GM19238 (cell line): Measurements from ENCODE around the gene RPTOR.
A peak's percentile ranks its signal among the peaks of the same experiment; 100 is the strongest.

Experiments used
- DNase-seq: peaks from one replicate; pipeline ENCODE4 v3.0.0; 2011; ENCODE audit warnings: low spot score; ENCODE audit not compliant: insufficient read length

RPTOR gene

GRCh38 chr17:80588702-80589383 lies 44.2 kb downstream of the RPTOR start:
- no peak for DNase-seq

DNA sequence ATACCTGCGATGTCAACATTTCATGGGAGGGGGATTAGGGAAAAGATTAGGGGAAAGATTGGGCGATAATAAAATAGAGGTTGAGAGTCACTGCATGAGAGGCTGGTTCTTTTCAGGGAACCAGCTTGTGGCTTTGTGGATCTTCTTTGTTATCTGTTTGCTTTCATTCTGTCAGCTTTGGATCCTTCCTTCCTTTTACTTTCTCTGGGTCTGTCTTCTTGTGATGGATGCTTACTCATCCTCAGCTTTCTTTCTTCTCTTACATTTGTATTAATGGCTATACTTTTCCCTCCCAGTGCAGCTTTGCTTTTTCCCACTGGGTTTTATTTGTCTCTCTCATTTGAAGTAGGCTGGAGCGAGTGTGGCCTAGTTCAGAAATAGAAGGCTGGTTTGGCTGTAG lies 47.1 kb downstream of the RPTOR start:
- no peak for DNase-seq

GRCh38 chr17:80592243-80592642 lies 47.6 kb downstream of the RPTOR start:
- DNase-seq: no peak

GRCh38 chr17:80593181-80593580 lies 48.5 kb downstream of the RPTOR start:
- DNase-seq: no peak

- DNase-seq: no peak
Observed at GRCh38 chr17:80594431-80595269, 50.0 kb downstream of the RPTOR start.

DNA sequence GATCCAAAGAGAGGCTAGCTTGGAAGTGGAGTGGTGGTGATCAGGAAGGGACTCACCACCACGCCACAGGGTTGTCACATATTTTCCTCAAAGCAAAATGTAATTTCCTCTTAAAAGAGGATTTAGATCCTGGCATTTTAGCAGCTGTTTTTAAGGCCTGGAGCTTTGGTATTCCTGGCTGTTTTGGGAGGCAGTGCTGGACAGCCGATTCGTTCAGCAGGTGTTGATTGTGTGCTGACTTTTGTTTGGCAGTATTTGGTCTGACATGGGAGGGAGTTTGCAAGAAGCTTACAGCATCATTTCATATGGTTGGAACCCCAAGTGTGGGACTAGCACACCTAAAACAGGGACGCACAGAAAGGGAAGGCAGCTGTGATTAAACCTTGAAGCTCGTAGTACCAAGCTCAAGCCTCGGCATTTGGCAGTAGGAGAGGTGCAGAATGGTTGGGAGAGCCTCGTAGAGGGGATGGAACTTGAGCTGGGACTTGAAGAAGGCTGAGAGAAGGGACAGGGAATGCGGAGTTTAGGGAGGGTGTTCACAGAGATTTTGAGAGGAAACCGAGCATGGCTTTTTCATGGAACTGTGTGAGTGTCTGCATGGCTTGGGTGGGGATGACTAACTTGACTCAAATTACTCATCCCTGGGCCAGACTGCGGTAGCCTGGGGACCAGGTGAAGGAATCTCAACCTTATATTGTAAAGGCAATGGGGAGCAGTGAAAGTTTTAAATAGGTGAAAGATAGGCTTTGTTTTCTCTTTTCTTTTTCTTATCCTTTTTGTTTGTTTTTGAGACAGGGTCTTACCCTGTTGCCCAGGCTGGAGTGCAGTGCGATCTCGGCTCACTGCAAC lies 52.3 kb downstream of the RPTOR start:
- no peak for DNase-seq

- DNase-seq: no peak
Observed at GRCh38 chr17:80598813-80599545, 54.3 kb downstream of the RPTOR start.

- no peak for DNase-seq
Observed at GRCh38 chr17:80599546-80600305, 55.1 kb downstream of the RPTOR start.

GRCh38 chr17:80601146-80601545 lies 56.5 kb downstream of the RPTOR start:
- DNase-seq: no peak

DNA sequence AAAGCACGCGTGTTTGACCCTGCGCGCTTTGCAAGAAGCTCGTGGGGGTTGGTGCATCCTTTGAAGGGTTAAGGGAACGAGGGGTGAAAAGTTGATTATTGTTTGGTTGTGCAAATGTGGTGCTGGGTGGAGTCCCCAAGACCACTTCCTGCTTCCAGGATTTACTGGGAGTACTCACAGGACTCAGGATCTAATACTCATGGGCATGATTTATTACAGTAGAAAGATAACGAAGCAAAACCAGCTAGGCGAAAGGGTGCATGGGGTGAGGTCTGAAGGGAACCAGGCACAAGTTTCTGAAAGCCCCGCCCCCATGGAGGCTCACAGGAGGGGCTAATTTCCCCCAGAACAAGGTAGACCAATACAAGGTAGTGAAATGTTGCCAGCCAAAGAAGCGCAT lies 58.8 kb downstream of the RPTOR start:
- DNase-seq: no peak

GRCh38 chr17:80604009-80604669 lies 59.5 kb downstream of the RPTOR start:
- DNase-seq: no peak

DNA sequence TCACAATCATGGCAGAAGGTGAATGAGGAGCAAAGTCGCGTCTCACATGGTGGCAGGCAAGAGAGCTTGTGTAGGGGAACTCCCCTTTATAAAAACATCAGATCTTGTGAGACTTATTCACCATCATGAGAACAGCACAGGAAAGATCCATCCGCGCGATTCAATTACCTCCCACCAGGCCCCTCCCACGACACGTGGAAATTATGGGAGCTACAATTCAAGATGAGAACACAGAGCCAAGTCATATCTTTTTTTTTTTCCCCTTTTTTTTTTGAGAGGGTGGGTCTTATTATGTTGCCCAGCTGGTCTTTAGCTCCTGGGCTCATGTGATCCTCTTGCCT lies 60.0 kb downstream of the RPTOR start:
- no peak for DNase-seq

GRCh38 chr17:80605326-80606066 lies 60.9 kb downstream of the RPTOR start:
- peak; percentile 59 for DNase-seq

DNA sequence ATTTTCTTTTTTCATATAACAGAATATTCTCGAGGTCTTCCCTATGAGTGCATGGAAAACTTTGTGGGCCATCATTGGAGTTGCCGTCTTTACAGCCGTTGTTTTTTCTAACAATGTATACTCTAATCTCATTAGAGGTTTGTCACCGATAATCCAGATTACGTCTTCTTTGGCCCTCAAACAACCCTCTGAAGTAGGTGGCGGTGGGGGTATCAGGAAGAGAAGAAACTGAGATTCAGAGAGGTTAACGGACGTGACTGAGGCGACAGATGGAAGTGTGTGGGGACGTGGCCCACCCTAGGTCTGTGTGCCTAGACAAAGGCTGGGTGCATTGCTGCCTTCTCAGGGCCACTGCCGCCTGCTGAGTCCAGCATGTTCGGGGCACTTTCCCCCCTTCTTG lies 63.7 kb downstream of the RPTOR start:
- DNase-seq: no peak

DNA sequence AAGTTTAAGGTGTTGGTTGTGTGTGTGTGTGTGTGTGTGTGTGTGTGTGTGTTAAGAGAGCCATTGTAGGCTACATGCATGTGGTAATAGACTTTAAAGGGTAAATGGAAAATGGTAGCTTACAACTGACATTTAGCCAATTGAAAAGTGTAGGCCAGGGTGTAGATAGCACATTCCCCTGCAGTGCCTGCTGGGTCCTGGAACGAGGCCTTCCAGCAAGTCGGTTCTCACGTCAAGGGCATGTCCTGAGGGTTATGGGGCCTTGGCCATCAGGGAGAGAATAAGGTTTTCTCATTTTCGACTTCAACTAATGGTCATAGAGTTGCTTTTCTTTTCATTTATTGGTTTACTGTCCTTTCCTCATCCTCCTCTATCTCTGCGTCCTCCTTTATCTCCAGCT lies 65.1 kb downstream of the RPTOR start:
- no peak for DNase-seq

DNA sequence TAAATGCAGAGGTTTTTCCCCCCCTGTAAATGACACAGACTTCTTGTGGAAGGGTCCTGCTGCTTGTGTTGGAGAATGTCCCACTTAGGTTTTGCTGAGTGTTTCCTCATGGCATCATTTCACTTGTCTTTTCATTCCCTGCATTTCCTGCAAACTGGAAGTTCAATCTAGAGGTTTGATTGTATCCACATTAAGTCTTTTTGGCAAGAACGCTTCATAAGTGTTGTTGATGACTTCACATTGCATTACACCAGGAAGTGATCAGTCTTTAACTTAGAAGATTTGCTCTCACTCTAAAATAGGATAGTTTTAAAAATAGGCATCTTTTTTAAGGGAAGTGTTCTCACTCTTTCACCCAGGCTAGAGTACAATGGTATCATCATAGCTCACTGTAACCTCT lies 67.2 kb downstream of the RPTOR start:
- no peak for DNase-seq

DNA sequence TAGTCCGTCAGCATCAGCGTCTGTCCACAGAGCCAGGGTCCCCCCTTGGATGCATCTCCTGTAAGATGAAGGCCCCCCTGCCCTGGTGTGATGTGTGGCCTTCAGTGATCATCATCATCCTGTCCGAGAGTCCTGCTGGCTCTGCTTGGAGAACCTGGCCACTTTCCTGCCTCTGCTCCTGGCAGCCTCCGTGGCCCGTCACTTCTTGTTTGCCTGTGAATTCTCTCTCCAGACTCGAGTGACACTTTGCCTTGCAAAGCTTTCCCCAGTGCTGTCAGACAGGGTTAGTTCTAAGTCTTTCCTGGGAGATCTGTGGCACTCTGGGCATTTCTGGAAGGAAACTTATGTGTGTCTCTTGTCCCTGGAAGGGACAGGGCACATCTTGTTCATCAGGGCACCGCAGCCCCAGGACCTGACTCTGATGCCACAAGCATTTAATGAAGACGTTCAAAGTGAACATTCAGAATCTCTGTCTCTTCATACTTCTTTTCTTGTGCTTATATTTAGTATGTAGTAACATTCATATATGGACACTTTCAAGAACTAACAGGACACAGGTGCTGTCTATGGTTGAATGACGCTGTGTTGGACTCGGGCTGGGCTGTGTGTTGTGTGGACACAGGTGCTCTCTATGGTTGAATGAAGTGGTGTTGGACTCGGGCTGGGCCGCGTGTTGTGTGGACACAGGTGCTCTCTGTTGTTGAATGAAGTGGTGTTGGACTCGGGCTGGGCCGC lies 68.5 kb downstream of the RPTOR start:
- DNase-seq: no peak

- no peak for DNase-seq
Observed at GRCh38 chr17:80613732-80614071, 69.1 kb downstream of the RPTOR start.
